ENCODE data around the gene CRISPLD2. TPM values are rescaled to one million over a fixed set of nuclear protein-coding genes. Genes with fewer than 3 reads are reported as not detected.

Gene CRISPLD2
- total RNA-seq, 1 experiment from 2014 or later: 9.4 TPM

Other genes starting within 250 kb of the CRISPLD2 start
- 102 to 122 TPM (median 122 TPM) in 3 replicates for gene COTL1, start 201.9 kb upstream of the CRISPLD2 start, total RNA-seq (2021)
- gene KLHL36, start 171.5 kb upstream of the CRISPLD2 start, total RNA-seq (2021): 55.7 to 56.1 TPM (median 55.8 TPM) in 3 replicates
- gene USP10, start 120.0 kb upstream of the CRISPLD2 start, total RNA-seq (2021): 138 to 152 TPM (median 139 TPM) in 3 replicates
- 35.7 to 38.7 TPM (median 38.1 TPM) in 3 replicates for gene ZDHHC7, start 191.6 kb downstream of the CRISPLD2 start, total RNA-seq (2021)
- 6.4 to 7.8 TPM (median 7.3 TPM) in 3 replicates for gene KIAA0513, start 207.8 kb downstream of the CRISPLD2 start, total RNA-seq (2021)

All from WTC11 (cell line).